Activated CD8-positive, alpha-beta memory T cell treated with anti-CD3 and anti-CD28 coated beads, Interleukin-2, amount 10 ng/mL, durations not matched to agents 7 days and 5 days (primary cell): ENCODE measurements around the gene ELP5. TPM values are rescaled to one million over a fixed set of nuclear protein-coding genes. Genes with fewer than 3 reads are reported as not detected.

ENCODE experiments used
- ATAC-seq: fragments of 150-1000 bp; cut with Tn5 transposase; one replicate; pipeline ENCODE4 v1.10.0; 2021; ENCODE audit warnings: moderate library complexity
- CTCF ChIA-PET: fragments of 350-600 bp; sonication (Branson Sonifier 250); formaldehyde crosslinking; loops from one replicate; lab custom pipeline; 2021; ENCODE audit warnings: antibody characterized with exemption; lab: Charles Lee
- DNase-seq: peaks from one replicate; pipeline ENCODE4 v3.0.0-alpha.2; 2020
- H3K27ac Mint-ChIP-seq: one replicate; pipeline ENCODE4 v1.8.0; 2021; ENCODE audit warnings: mild to moderate bottlenecking, mixed read lengths
- H3K27me3 Mint-ChIP-seq: one replicate; pipeline ENCODE4 v1.8.0; 2021; ENCODE audit warnings: mixed read lengths
- H3K36me3 Mint-ChIP-seq: one replicate; pipeline ENCODE4 v1.8.0; 2021; ENCODE audit warnings: mild to moderate bottlenecking, mixed read lengths
- H3K4me1 Mint-ChIP-seq: one replicate; pipeline ENCODE4 v1.8.0; 2021; ENCODE audit warnings: mixed read lengths
- H3K4me3 Mint-ChIP-seq: one replicate; pipeline ENCODE4 v1.8.0; 2021; ENCODE audit warnings: mild to moderate bottlenecking, moderate library complexity, mixed read lengths
- H3K9me3 Mint-ChIP-seq: one replicate; pipeline ENCODE4 v1.8.0; 2022; ENCODE audit warnings: low read depth, mixed read lengths
- total RNA-seq, 2 experiments: library from RNA; stranded (reverse); gene quantifications; one replicate each; pipeline ENCODE4 v1.2.3, GENCODE V29; 2021

The ELP5 gene
- total RNA-seq, 2 experiments from 2014 or later = 56.5 to 70.4 TPM

DNA sequence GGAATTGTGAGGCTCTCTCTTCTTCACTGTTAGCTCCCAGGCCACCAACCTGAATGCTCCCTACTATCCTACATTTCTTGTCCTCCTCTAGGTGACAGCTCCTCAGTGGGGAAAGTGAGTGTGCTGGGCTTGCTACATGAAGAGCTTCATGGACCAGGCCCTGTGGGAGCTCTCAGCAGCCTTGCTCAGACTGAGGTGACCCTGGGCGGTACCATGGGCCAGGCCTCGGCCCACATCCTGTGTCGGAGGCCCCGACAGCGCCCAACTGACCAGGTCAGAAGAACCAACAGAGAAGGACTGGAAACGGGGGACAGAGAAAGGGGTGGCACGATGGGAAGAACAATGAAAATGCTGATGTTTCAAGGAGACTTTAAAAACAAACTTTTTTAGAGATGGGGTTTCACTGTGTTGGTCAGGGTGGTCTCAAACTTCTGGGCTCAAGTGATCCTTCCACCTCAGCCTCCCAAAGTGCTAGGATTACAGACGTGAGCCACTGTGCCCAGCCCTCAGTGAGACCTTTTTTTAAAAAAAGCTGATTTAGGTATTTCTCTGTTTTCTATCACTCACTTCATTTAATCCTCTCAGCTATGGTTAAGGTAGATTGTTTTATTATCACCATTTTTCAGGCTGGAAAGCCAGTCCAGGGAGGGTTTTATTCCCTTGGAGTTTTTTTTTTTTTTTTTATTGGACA, 4.9 kb downstream of the ELP5 start:
- Mint-ChIP-seq H3K9me3 (no peaks in the 10 kb centered on the region), H3K36me3 (peaks cover 21% of the 10 kb centered on the region), H3K27ac (peak overlapping the region; percentile 47), H3K4me1 (peaks cover 23% of the 10 kb centered on the region), H3K4me3 (no peak overlapping the region), H3K27me3 (peaks cover 3% of the 10 kb centered on the region)
- CTCF ChIA-PET = interaction anchor here (1.4 kb wide), 1 partner anchor 8 kb away, joined by 4 read pairs; no protein-coding TSS in a partner anchor
- DNase-seq = no peak
- no peak for ATAC-seq

DNA sequence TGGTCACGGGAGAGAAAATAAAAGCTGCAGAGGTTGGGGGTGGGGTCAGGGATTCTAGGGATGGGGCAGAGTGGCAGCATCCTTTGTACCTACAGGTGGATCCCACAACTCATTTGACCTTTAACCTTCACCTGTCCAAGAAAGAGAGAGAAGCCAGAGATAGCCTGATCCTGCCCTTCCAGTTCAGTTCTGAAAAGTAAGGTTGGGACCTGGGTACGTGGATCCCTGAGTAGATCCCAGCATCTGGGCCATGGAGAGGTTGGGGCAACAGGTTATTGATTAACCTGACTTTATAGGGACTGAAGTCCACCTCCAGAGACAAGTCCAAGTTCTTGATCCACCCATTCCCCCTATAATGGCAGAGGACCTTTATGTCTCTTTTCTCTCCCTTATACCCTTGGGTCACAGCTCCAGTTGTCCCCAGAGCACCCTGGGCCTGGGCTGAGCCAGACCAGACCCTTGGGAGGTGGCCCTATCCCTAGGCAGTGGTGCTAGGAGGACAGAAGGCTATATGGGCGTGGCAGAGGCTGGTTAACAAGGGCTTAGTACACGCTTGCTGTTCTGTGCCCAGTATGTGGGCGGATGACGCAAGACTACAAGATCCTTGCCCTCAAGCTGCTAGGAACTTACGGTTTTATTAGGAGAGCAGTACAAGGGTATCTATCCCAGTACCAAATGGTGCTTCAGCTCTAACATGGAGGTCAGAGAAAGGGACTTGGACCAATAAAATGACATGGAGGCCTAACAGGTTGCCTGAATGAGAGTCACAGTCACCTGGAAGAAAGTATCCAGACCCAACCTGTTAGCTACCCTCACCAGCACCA, 6.9 kb downstream of the ELP5 start:
- peaks cover 27% of the 10 kb centered on the region for H3K4me1 Mint-ChIP-seq
- H3K4me3 Mint-ChIP-seq = no peak overlapping the region
- ATAC-seq = no peak
- H3K27ac Mint-ChIP-seq = no peak overlapping the region
- H3K27me3 Mint-ChIP-seq = peaks cover 20% of the 10 kb centered on the region
- H3K9me3 Mint-ChIP-seq = no peaks in the 10 kb centered on the region
- H3K36me3 Mint-ChIP-seq = peaks cover 16% of the 10 kb centered on the region
- DNase-seq = no peak
- CTCF ChIA-PET = interaction anchor here (1.7 kb wide), 1 partner anchor 22 kb away, joined by 6 read pairs; the partner anchor contains the start of gene SLC2A4

DNA sequence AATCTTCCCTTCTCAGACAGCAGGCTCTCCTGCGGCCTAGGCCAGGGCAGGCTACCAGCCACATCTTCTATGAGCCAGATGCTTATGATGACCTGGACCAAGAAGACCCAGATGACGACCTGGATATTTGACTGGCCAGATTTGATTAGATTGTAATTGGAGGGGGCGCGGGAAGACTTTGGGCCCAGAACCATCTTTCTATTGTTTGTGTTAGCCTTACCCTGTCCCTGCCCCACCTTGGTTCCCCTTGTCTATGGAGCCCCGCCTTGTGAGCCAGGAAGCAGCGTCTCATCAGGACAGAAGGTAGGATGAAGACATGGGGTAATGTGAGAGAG, 7.5 kb downstream of the ELP5 start:
- ATAC-seq = no peak
- CTCF ChIA-PET = interaction anchor here (1.7 kb wide), 1 partner anchor 22 kb away, joined by 6 read pairs; the partner anchor contains the start of gene SLC2A4
- Mint-ChIP-seq H3K27ac (no peak overlapping the region), H3K36me3 (peaks cover 14% of the 10 kb centered on the region), H3K4me1 (peaks cover 26% of the 10 kb centered on the region), H3K4me3 (no peak overlapping the region), H3K27me3 (peaks cover 26% of the 10 kb centered on the region), H3K9me3 (no peaks in the 10 kb centered on the region)
- no peak for DNase-seq

DNA sequence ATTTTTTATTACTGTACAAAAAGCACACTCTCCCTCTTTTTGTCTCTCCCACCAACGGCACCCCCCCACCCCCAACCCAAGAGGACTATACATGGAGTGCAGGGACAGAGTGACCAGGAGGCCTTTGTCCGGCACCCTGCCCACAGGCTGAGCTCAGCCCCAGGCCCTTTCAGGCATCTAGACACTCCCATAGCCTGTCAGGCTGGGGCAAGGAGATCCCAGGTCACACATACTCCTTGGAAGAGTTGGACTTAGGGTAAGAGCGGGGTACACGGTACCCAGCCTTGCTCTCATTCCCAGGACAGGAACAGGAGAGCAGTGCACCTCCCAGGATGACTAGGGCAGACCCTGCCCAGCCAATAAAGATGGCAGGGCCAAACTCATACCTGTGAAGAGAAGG, 8.1 kb downstream of the ELP5 start:
- DNase-seq (no peak), ATAC-seq (no peak)
- H3K36me3 Mint-ChIP-seq = peaks cover 8% of the 10 kb centered on the region
- peak overlapping the region; percentile 24 for H3K4me3 Mint-ChIP-seq
- no peak overlapping the region for H3K27ac Mint-ChIP-seq
- H3K4me1 Mint-ChIP-seq = peaks cover 26% of the 10 kb centered on the region
- peaks cover 28% of the 10 kb centered on the region for H3K27me3 Mint-ChIP-seq
- no peaks in the 10 kb centered on the region for H3K9me3 Mint-ChIP-seq
- CTCF ChIA-PET = interaction anchor here (1.7 kb wide), 1 partner anchor 21 kb away, joined by 6 read pairs; the partner anchor contains the start of gene SLC2A4

DNA sequence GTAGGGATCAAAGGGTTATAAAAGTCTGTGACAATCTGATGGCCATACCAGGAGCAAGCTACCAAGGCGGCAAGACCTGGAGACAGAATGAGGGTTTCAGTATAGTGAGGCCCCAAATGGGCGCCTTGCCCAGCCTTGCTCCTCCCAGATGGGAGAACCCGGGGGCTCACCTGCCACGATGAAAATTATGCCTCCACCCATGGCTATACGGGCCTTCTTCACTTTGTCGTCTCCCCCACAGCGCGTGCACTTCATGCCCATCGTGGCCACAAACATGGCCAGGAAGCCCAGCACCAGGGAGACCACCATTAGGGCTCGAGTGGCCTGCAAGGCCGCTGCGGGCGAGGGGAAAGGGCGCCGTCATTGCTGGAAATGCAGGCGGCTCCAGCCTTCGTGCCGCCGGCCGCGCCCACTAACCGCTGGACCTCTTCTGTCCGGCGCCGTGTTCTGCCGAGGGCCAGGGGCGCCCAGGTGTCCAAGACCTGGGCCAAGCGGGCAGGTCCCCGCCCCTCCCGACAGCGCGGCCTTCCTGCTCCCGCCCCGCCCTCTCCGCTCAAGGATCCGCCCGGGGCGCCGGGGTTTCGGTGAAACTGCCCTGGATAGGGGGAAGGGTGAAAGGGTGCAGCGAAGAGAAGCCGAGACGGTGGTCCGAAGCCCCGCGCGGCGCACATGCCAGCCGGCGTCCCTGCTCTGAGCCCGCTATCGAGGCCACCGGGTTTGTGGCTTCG, 8.8 kb downstream of the ELP5 start:
- Mint-ChIP-seq H3K27me3 (peaks cover 28% of the 10 kb centered on the region), H3K4me3 (peak overlapping the region; percentile 49), H3K36me3 (peaks cover 8% of the 10 kb centered on the region), H3K27ac (no peak overlapping the region), H3K9me3 (no peaks in the 10 kb centered on the region), H3K4me1 (peaks cover 26% of the 10 kb centered on the region)
- peak; percentile 62 for ATAC-seq
- DNase-seq = no peak
- CTCF ChIA-PET = interaction anchor here (1.1 to 1.7 kb wide), 4 partner anchors 20 to 40 kb away, joined by 3 to 6 read pairs (median 4); partner anchors contain the start of gene SLC2A4

DNA sequence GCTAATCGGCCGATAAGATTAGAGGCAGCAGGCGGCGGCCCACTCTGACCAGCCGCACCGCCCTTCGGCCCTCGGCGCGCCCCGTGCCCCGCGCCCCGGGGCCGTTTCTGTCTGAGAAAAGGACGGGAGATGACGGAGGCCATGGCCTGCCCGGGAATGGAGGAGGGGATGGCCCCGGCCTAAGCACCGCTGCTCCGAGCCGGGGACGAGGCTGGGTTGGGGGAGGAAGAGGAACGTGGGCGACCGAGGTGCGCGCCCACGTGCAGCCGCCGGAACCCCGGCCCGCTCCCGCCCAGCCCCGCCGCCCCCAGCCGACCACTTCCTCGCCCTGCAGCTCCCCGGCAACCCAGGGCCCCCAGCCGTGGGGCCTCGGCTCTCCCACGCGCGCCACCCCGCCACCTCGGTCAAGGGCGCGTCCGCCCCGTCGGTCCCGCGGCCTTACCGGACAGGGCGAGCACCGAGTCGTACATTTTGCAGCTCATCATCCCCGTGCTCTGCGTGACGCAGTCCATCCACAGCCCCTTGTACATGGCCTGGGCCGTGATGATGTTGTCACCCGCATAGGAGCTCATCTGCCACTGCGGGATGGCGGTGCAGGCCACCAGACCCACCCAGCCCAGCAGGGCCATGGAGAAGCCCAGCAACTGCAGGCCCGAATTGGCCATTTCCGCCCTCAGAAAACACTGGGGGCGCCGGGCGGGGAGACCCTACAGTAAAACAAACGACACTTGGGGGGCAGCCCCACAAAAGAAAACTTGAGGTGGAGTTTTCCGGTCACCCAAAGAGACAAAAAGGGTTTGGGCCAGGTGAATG, 9.6 kb downstream of the ELP5 start:
- Mint-ChIP-seq H3K9me3 (no peaks in the 10 kb centered on the region), H3K4me1 (peaks cover 27% of the 10 kb centered on the region), H3K27ac (no peak overlapping the region), H3K36me3 (peaks cover 4% of the 10 kb centered on the region), H3K4me3 (peak overlapping the region; percentile 55), H3K27me3 (peaks cover 32% of the 10 kb centered on the region)
- CTCF ChIA-PET = interaction anchor here (1.1 to 1.6 kb wide), 3 partner anchors 19 to 41 kb away, joined by 3 to 5 read pairs (median 3); no protein-coding TSS in a partner anchor
- DNase-seq (no peak), ATAC-seq (peak; percentile 52)

DNA sequence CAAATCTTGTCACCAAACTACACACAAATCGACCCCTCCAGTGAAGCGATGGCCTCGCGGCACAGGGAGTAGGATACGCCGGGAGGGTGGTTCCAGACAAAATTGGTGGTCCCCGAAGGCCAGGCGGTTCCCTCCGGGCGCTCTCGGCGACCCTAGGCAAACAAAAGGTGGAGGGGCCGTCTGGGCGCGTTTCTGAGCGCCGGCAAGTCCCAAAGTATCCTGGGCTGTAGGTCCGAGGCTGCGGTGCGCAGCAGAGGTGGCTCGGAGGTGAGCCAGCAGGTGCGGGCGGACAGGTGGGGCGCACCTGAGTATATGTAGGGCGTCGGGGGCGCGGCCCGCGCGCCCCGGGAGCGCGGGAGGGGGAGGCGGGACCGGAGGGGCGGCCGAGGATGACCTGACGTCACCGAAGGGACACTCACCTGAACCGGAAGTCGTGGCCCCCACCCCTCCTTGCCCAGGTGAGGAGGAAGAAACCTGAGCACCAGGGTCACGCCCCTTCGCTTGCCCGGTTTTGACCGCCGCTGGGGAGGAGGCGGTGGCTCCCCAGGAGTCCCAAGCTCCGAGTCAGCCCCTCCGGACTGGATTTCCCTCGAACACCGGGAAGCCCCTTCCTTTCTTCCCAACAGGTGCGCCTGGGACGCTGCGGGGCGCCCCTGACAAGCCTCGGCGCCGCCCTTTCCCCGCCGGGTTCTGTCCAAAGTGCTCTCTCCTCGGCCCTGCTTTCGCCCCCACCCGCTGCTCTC, 10.3 kb downstream of the ELP5 start, which contains the start of gene CLDN7:
TSS of gene CLDN7 (minus strand) at position 287 of the 743 bp plus-strand sequence. CDS start 435 bp downstream, outside the sequence.
- DNase-seq (no peak), ATAC-seq (no peak)
- H3K4me1 Mint-ChIP-seq = peaks cover 24% of the 10 kb centered on the region
- CTCF ChIA-PET = interaction anchor here (1.1 to 1.6 kb wide), 3 partner anchors 18 to 41 kb away, joined by 3 to 5 read pairs (median 3); no protein-coding TSS in a partner anchor
- H3K36me3 Mint-ChIP-seq = no peaks in the 10 kb centered on the region
- H3K27ac Mint-ChIP-seq = no peak within 1 kb of the TSS
- H3K4me3 Mint-ChIP-seq = peak within 1 kb of the TSS; percentile 63
- no peaks in the 10 kb centered on the region for H3K9me3 Mint-ChIP-seq
- H3K27me3 Mint-ChIP-seq = peaks cover 36% of the 10 kb centered on the region

DNA sequence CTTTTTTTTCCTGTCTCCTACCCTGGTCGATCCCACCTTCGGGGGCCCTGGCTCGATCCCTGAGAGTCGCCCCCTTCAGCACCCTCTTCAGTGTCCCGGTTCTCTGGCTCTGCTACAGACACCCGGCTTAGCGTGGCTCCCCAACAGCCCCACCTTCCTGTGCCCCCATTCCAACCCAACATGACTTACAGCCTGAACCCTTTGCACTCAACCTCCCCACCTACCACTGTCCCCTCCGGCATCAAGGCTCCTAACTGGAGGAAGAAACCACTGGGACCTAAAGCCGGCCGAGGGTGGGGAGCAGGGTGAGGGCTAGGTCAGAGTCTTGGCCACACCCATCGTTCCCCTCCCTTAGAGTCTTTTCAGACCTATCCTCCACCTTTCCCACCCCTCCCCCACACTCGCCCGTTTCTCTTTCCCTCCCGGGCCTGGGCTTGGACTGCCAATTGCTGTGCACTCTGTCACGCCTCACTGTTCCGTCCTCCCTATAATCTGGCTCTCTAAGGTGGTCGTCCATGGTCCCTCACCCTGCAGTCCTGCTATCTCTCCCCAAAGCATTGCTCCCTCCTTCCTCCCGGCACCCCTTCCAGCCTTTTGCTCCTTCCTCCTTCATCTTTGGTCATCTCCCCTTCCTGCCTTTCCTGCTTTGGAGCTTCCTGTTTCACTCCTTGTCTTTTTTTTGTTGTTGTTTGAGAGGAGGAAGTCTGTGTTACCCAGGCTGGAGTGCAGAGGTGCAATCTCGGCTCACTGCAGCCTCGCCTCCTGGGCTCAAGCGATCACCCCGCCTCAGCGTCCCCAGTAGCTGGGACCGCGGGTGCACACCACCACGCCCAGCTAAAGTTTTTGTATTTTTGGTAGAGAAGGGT, 11.2 kb downstream of the ELP5 start:
- ATAC-seq (peak; percentile 8), DNase-seq (no peak)
- Mint-ChIP-seq H3K27me3 (peaks cover 36% of the 10 kb centered on the region), H3K9me3 (no peaks in the 10 kb centered on the region), H3K36me3 (no peaks in the 10 kb centered on the region), H3K4me3 (peak overlapping the region; percentile 63), H3K4me1 (peaks cover 24% of the 10 kb centered on the region), H3K27ac (no peak overlapping the region)
- CTCF ChIA-PET = interaction anchor here (1.0 to 2.0 kb wide), 3 partner anchors 33 to 174 kb away, joined by 3 to 7 read pairs (median 5); no protein-coding TSS in a partner anchor

DNA sequence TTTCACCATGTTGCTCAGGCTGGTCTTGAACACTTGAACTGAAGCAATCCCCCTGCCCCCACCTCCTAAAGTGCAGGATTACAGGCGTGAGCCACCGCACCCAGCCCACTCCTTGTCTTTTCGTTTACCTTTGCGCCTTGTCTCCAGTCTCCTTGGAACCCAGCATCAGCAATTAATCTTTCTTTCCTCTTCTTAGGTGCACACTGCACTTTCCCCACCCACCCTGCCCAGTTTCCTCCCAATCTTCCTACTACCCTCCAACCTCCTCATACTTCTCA, 11.7 kb downstream of the ELP5 start:
- Mint-ChIP-seq H3K4me3 (peak overlapping the region; percentile 15), H3K36me3 (no peaks in the 10 kb centered on the region), H3K27me3 (peaks cover 38% of the 10 kb centered on the region), H3K9me3 (no peaks in the 10 kb centered on the region), H3K27ac (no peak overlapping the region), H3K4me1 (peaks cover 24% of the 10 kb centered on the region)
- DNase-seq = no peak
- no peak for ATAC-seq
- CTCF ChIA-PET = interaction anchor here (1.0 to 2.0 kb wide), 2 partner anchors 33 to 173 kb away, joined by 3 to 7 read pairs; no protein-coding TSS in a partner anchor

DNA sequence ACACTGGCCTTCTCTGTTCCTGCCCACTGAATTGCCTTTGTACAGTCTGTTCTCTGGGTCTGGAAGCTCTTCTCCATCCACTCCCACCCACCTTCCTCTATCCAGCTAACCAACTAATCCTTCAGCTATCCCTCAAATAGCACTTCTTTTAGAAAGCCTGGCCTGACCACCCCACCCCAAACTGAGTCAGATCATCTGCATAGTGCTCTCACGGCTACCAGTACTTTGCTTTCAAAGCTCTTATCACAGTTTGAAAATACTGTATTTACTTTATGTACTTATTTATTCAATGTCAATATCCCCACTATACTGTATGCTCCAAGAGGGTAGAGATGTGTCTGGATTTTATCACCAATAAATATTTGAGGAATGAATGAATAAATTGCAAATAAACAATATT, 14.8 kb downstream of the ELP5 start:
- CTCF ChIA-PET = interaction anchor here (0.6 to 2.1 kb wide), 5 partner anchors 16 to 173 kb away, joined by 3 to 9 read pairs (median 4); no protein-coding TSS in a partner anchor
- no peaks in the 10 kb centered on the region for H3K9me3 Mint-ChIP-seq
- no peak overlapping the region for H3K4me3 Mint-ChIP-seq
- peaks cover 20% of the 10 kb centered on the region for H3K4me1 Mint-ChIP-seq
- H3K36me3 Mint-ChIP-seq = no peaks in the 10 kb centered on the region
- H3K27ac Mint-ChIP-seq = no peak overlapping the region
- ATAC-seq = no peak
- no peak for DNase-seq
- peaks cover 42% of the 10 kb centered on the region for H3K27me3 Mint-ChIP-seq

DNA sequence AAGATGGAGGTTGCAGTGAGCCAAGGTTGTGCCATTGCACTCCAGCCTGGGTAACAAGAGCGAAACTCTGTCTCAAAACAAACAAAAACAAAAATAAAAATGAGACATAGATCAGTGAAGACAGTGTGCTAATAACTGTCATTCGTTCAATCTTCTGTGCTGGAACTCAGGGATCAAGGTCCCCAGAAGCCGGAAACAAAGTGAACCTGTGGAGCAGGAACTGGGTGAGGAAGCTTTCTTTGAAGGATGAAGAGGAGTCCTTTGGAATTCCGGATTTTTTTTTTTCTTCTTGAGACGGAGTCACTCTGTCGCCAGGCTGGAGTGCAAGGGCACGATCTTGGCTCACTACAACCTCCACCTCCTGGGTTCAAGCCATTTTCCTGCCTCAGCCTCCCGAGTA, 27.4 kb downstream of the ELP5 start:
- Mint-ChIP-seq H3K4me3 (no peak overlapping the region), H3K27me3 (peaks cover 22% of the 10 kb centered on the region), H3K4me1 (peaks cover 17% of the 10 kb centered on the region), H3K36me3 (no peaks in the 10 kb centered on the region), H3K9me3 (no peaks in the 10 kb centered on the region), H3K27ac (no peak overlapping the region)
- CTCF ChIA-PET = interaction anchor here (0.7 to 11.4 kb wide), 5 partner anchors 13 to 240 kb away, joined by 3 to 112 read pairs (median 4); no protein-coding TSS in a partner anchor
- ATAC-seq = no peak
- DNase-seq = no peak
